ENCODE results near the gene LIN28B.

LIN28B gene

DNA sequence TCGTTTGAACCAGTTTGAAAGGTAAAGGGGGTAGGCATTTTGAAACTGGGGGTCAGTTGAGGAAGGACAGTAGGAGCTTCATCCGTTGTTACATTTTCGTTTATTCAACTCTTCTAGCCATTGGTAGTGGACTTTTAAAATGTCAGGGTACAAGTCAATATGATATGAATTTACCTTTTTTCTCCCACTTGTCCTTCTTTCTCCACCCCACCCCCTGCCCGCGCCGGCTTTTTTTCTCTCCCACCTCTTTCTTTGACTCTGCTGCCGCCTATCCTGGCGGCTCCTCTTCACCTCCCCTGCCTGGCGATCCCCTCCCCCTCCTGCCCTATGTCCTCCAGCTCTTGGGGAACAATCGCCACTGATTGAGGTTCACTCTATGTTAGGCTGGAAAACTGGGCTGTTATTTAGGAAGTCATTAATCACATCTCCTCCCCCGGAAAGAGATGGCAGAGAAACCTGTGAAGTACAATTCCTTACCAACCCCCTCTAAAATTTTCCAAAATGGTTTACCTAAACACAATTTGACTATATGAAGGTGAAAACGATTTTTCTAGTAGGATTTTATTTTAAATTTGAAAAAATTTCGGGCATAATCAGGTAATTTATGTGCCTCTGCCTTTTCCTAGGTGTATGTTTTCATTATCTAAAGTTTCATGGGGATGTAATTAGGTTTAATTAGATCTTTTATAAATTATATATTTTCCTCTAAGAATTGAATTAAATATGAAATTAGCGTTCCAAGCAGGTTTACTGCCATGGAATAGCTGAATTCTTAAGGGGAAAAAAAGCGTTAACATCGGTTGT is 778 bp upstream of the LIN28B start (continued):
- peak; percentile 99 for TF ChIP-seq PRDM10 (tag by site-specific recombination; IDR thresholded peaks at IDR 0.05)
- no peak for TF ChIP-seq ZNF221 (tag by site-specific recombination; IDR thresholded peaks at IDR 0.05; ENCODE audit: borderline replicate concordance)
- no peak for TF ChIP-seq ZNF19 (tag by site-specific recombination; IDR thresholded peaks at IDR 0.05; ENCODE audit: low read depth)
- TF ChIP-seq SCRT1 (tag by site-specific recombination; IDR thresholded peaks at IDR 0.05; ENCODE audit: borderline replicate concordance): no peak
- TF ChIP-seq ZNF157 (tag by site-specific recombination; IDR thresholded peaks at IDR 0.05): no peak
- TF ChIP-seq ZBTB8A (tag by site-specific recombination; IDR thresholded peaks at IDR 0.05): 0 out of 2 replicates have a peak, but pooled peaks have one; percentile 29
- TF ChIP-seq ZNF24 (tag by site-specific recombination; IDR thresholded peaks at IDR 0.05): no peak
- no peak for TF ChIP-seq SCRT2 (tag by site-specific recombination; IDR thresholded peaks at IDR 0.05)
- no peak for TF ChIP-seq ZNF266 (tag by site-specific recombination; IDR thresholded peaks at IDR 0.05; ENCODE audit: low read depth)
- peak; percentile 24; the same call in 1 of the 2 replicates for TF ChIP-seq ZNF629 (tag by site-specific recombination; IDR thresholded peaks at IDR 0.05)
- no peak for TF ChIP-seq ZNF155 (tag by site-specific recombination; IDR thresholded peaks at IDR 0.05)
- TF ChIP-seq ZNF214 (tag by site-specific recombination; IDR thresholded peaks at IDR 0.05; ENCODE audit: borderline replicate concordance): no peak
- TF ChIP-seq BCL11A (tag by site-specific recombination; IDR thresholded peaks at IDR 0.05; ENCODE audit: low read depth): no peak
- TF ChIP-seq ZNF544 (tag by site-specific recombination; IDR thresholded peaks at IDR 0.05): no peak
- TF ChIP-seq ZNF433 (tag by site-specific recombination; IDR thresholded peaks at IDR 0.05; ENCODE audit: low read depth): no peak
- peak; percentile 56 for TF ChIP-seq SP7 (tag by site-specific recombination; IDR thresholded peaks at IDR 0.05)
- no peak for TF ChIP-seq ZNF585B (tag by site-specific recombination; IDR thresholded peaks at IDR 0.05)
- TF ChIP-seq SETDB1 (IDR thresholded peaks at IDR 0.05; ENCODE audit: insufficient read length, low read length): no peak
- no peak for TF ChIP-seq ZFP41 (tag by site-specific recombination; IDR thresholded peaks at IDR 0.05; ENCODE audit: borderline replicate concordance)
- TF ChIP-seq ZNF664 (tag by site-specific recombination; IDR thresholded peaks at IDR 0.05): no peak
- TF ChIP-seq AEBP2 (tag by site-specific recombination; IDR thresholded peaks at IDR 0.05; ENCODE audit: borderline replicate concordance): no peak
- TF ChIP-seq ZNF341 (tag by site-specific recombination; IDR thresholded peaks at IDR 0.05; ENCODE audit: low read depth): peak; percentile 89
- no peak; the same call in 1 of the 2 replicates for TF ChIP-seq TCF7L2 (IDR thresholded peaks at IDR 0.05; ENCODE audit: borderline replicate concordance, low read depth, low read length)
- no peak for TF ChIP-seq ZNF521 (tag by site-specific recombination; IDR thresholded peaks at IDR 0.05)
- TF ChIP-seq, protein P1, sequence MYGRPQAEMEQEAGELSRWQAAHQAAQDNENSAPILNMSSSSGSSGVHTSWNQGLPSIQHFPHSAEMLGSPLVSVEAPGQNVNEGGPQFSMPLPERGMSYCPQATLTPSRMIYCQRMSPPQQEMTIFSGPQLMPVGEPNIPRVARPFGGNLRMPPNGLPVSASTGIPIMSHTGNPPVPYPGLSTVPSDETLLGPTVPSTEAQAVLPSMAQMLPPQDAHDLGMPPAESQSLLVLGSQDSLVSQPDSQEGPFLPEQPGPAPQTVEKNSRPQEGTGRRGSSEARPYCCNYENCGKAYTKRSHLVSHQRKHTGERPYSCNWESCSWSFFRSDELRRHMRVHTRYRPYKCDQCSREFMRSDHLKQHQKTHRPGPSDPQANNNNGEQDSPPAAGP (tag by site-specific recombination; IDR thresholded peaks at IDR 0.05): no peak
- TF ChIP-seq ZNF404 (tag by site-specific recombination; IDR thresholded peaks at IDR 0.05): no peak
- TF ChIP-seq ZBTB7A (tag by site-specific recombination; IDR thresholded peaks at IDR 0.05; ENCODE audit: low read depth): no peak
- TF ChIP-seq ZNF600 (tag by site-specific recombination; IDR thresholded peaks at IDR 0.05): 0 out of 2 replicates have a peak, but pooled peaks have one; percentile 33
- TF ChIP-seq, protein P2, sequence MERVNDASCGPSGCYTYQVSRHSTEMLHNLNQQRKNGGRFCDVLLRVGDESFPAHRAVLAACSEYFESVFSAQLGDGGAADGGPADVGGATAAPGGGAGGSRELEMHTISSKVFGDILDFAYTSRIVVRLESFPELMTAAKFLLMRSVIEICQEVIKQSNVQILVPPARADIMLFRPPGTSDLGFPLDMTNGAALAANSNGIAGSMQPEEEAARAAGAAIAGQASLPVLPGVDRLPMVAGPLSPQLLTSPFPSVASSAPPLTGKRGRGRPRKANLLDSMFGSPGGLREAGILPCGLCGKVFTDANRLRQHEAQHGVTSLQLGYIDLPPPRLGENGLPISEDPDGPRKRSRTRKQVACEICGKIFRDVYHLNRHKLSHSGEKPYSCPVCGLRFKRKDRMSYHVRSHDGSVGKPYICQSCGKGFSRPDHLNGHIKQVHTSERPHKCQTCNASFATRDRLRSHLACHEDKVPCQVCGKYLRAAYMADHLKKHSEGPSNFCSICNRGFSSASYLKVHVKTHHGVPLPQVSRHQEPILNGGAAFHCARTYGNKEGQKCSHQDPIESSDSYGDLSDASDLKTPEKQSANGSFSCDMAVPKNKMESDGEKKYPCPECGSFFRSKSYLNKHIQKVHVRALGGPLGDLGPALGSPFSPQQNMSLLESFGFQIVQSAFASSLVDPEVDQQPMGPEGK (tag by site-specific recombination; IDR thresholded peaks at IDR 0.05): peak; percentile 84
- TF ChIP-seq PRDM6 (tag by site-specific recombination; IDR thresholded peaks at IDR 0.05): no peak
- TF ChIP-seq ZNF473 (tag by site-specific recombination; IDR thresholded peaks at IDR 0.05): no peak

Measured in HEK293 (cell line).